ENCODE results near the gene CYP3A5.
"Not testable (repeated sequence)": the region's sequence is repeated elsewhere in the genome, so short reads cannot be mapped to it uniquely, and the experiment has no call there.

CYP3A5 gene

GRCh38 chr7:99679400-99680191 is at the start of gene CYP3A5:
Gene CYP3A5, minus strand, starts transcription at chr7:99679996. Its CDS starts 100 bp downstream, at chr7:99679896.
- no peak for DNase-seq

DNA sequence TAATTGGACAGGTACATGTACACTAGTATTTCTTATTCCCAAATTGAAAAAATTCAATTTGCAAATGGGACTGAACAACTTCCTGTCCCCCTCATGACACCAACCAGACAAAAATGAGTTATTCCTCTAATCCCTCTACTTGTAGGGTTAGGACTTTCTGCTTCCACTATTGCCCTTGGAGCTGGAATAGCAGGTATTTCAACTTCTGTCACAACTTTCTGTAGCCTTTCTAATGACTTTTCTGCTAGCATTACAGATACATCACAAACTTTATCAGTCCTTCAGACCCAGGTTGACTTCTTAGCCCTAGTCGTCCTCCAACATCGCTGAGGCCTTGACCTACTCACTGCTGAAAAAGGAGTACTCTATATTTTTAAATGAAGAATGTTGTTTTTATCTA is 48.8 kb upstream of the CYP3A5 start:
- DNase-seq: no peak

DNA sequence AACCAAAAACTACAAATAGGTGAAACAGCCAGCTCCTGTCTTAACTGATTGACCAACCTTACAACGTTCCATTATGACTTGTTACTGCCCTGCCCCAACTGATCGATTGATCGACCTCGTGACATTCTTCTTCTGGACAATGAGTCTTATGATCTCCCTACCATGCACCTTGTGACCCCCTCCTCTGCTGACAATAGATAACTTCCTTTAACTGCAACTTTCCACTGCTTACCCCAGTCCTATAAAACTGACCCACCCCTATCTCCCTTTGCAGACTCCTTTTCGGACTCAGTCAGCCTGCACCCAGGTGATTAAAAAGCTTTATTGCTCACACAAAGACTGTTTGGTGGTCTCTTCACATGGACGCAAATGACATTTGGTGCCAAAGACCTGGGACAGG is 43.4 kb upstream of the CYP3A5 start:
- not testable (repeated sequence) for DNase-seq

DNA sequence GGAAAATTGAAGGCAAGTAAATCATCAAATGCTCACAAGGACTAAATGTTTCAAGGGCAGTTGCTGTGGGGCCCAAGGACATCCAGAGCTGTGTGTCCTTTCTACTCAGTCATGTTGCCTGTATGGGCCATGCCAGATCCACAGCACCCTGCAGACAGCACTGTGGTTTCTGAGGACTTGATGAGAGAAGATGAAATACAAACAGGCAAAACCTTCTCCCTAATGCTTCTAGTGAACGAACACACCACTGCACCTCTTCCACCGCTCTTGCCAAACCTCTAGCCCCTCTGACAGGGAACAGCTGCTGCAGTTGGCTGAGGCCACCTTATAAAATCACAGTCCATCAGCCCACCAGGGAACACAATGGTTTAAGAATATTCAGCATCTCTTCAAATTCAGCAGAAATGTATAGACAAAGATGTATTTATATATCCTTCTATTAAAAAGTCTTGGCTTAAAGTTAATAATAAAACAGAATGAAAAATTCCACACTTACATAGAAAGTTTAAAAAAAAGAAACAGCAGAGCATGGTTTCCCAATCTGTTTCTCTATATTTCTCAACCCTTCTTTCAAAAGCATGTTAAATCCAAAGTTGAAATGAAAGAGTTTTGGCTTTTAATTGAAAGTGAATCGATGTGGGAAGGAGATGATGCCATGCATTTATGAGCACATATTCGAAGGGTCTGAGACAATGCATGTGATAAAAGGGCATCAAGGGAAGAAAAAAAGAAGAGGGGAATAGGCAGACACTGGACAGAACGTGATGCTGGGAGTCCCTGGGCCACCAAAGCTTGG is 41.2 kb upstream of the CYP3A5 start:
- no peak for DNase-seq

DNA sequence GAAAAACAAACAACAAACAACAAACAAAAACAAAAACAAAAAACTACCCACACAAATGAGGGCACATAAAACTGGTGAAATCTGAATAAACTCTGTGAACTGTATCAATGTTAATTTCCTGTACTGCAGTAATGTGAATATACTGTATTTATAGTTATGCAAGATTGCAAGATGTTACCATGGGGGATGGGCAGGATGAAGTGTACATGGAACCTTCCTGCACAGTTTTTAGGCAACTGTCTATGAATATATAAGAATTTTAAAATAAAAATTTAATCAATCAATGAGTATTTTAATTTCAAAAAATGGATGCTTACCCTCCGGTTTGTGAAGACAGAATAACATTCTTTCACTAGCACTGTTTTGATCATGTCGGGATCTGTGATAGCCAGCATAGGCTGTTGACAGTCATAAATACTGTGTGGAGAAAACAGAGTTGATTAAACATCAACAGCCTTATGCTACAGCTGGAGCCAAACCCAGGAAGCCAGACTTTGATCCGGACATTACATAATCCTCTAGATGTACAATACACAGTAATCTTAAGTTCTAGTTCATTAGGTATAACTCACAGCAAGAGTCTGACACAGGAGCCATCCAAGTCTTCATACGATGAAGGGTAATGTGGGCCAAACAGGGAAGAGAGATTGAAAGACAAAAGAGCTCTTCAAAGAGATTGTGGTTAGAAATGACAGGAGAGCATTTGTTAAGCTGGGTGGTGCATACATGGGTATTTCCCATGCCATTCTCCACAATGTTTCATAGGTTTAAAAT is 40.4 kb upstream of the CYP3A5 start:
- DNase-seq: no peak

DNA sequence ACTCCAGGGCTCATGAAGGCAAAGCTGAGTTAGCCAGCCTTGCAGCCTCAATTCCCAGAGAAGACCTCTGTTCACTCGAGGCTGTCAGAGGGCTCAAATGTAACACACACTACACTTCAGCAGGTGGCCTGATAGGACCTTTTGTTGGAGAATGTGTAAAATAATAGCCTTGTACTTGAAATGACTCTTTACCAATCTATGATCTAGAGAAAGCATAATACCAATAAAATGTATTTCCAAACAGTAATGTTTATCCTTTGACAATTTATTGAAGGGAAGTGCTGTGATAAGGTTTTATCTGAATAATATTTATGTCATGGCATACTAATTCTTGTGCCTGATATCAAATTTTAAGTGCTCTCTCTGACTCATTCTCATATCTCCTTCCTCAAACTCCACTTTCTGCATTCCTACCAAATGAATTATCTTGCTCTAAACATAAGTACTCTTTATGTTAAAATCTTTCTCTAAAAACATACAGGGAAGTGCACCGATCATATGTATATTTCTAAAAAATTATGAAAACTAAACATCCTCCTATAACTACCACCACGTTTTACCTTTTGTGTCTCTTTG is 34.3 kb upstream of the CYP3A5 start:
- no peak for DNase-seq

GRCh38 chr7:99709838-99710578 is 30.2 kb upstream of the CYP3A5 start:
- no peak for DNase-seq

- no peak for DNase-seq
Measured at GRCh38 chr7:99709260-99709659, 29.5 kb upstream of the CYP3A5 start.

DNA sequence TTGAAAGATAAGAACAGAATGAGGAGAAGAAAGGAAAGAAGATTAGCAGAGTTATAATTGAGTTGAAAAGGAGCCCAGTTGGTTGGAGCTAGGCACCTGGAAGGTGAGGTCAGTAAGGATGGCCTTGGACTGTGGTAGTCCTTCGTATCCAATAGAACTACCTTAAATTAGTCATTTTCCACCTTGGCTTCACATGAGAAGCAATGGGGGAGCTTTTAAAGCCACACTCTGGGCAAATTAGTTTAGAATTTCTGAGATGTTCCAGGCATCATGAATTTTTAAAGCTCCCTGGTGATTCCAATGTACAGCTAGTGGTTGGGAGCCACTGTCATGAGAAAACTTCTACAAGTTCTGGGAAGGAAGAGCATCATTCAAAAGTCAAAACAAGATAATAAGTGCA is 27.3 kb upstream of the CYP3A5 start:
- DNase-seq: no peak

- DNase-seq: no peak
Measured at GRCh38 chr7:99699946-99700345, 20.1 kb upstream of the CYP3A5 start.

DNA sequence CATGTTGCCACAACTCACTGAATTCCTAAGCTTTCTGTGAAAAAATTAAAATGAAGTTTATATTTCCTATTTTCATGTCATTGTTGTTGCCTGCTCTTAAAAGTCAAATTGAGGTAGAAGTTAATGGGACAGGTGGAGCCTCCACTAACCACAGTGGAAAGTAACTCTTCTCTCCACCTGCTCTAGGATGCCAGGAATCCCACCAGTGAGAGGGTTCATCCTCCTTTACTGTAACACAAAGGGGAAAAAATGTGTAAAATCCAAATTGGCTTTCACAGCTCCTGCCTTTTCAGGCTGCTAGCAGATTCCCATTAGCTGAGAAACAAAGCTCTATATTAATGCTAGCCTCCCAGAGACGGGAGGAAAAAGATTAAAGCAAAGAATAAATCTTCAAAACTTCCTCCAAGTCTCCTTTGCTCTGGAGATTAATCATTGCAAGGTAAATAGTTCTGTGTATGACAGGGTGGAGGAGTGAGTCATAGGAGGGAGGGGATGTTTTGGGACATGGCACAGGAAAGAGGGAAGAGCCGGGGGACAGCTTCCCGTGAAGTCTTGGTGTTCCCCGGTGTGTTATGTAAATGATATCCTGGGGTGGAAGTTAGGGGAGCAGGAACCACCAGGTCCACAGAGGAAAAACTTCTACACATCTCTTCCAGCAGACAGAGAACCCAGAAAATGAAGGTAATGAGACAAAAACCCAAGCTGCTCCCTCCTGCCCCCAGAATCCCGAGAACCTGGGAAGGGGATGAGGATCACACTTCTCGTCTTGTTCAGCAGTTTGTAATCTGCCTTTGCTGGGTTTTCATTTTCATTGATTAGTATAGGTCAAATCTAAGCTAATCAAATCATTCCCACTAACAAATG is 19.3 kb upstream of the CYP3A5 start:
- DNase-seq: not testable (repeated sequence)

GRCh38 chr7:99694912-99695304 is 15.1 kb upstream of the CYP3A5 start:
- DNase-seq: no peak

- no peak for DNase-seq
Measured at GRCh38 chr7:99694201-99694911, 14.6 kb upstream of the CYP3A5 start.

- DNase-seq: no peak
Measured at GRCh38 chr7:99693427-99694200, 13.8 kb upstream of the CYP3A5 start.

- no peak for DNase-seq
Measured at GRCh38 chr7:99693100-99693426, 13.3 kb upstream of the CYP3A5 start.

DNA sequence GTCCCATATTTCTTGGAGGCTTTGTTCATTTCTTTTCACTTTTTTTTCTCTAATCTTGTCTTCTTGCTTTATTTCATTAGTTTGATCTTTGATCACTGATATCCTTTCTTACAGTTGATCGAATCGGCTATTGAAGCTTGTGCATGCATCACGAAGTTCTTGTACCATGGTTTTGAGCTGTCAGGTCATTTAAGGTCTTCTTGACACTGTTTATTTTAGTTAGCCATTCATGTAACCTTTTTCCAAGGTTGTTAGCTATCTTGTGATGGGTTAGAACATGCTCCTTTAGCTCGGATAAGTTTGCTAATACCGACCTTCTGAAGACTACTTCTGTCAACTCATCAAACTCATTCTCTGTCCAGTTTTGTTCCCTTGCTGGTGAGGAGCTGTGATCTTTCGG is 12.8 kb upstream of the CYP3A5 start:
- DNase-seq: not testable (repeated sequence)

DNA sequence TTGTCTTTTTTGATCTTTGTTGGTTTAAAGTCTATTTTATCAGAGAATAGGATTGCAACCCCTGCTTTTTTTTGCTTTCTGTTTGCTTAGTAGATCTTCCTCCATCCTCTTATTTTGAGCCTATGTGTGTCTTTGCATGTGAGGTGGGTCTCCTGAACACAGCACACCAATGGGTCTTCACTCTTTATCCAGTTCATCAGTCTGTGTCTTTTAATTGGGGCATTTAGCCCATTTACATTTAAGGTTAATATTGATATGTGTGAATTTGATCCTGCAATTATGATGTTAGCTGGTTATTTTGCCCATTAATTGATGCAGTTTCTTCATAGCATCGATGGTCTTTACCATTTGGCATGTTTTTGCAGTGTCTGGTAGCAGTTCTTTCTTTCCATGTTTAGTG is 11.9 kb upstream of the CYP3A5 start:
- DNase-seq: not testable (repeated sequence)

- DNase-seq: not testable (repeated sequence)
Measured at GRCh38 chr7:99690918-99691317, 11.1 kb upstream of the CYP3A5 start.

GRCh38 chr7:99685871-99686608 is 6.2 kb upstream of the CYP3A5 start:
- not testable (repeated sequence) for DNase-seq

Data from GF-D8 (cell line).